Hypothalamus (tissue), 51 donors: ENCODE results near the gene PCBP3.

Experiments
- DNase-seq, 51 donors: peaks; one replicate each; lab custom pipeline; 2025; lab: John Stamatoyannopoulos, UW

PCBP3 gene

GRCh38 chr21:45747233-45747766, 103.8 kb downstream of the PCBP3 start:
- DNase-seq: no peak

- DNase-seq: peak in 4 of 51 donors; percentile 24 to 61 (median 42)
Measured at GRCh38 chr21:45747802-45748445, 104.4 kb downstream of the PCBP3 start.

GRCh38 chr21:45748593-45748992, 105.1 kb downstream of the PCBP3 start:
- peak in 1 of 51 donors; percentile 14 for DNase-seq

GRCh38 chr21:45749974-45750373, 106.4 kb downstream of the PCBP3 start:
- DNase-seq: no peak

- no peak for DNase-seq
Measured at GRCh38 chr21:45750936-45751335, 107.4 kb downstream of the PCBP3 start.

GRCh38 chr21:45753445-45753844, 109.9 kb downstream of the PCBP3 start:
- no peak for DNase-seq

GRCh38 chr21:45756029-45756428, 112.5 kb downstream of the PCBP3 start:
- no peak for DNase-seq

GRCh38 chr21:45756669-45757068, 113.1 kb downstream of the PCBP3 start:
- DNase-seq: no peak

- no peak for DNase-seq
Measured at GRCh38 chr21:45761704-45762103, 118.2 kb downstream of the PCBP3 start.

- no peak for DNase-seq
Measured at GRCh38 chr21:45763074-45763473, 119.5 kb downstream of the PCBP3 start.

- DNase-seq: no peak
Measured at GRCh38 chr21:45763506-45763905, 120.0 kb downstream of the PCBP3 start.

GRCh38 chr21:45764792-45765191, 121.3 kb downstream of the PCBP3 start:
- DNase-seq: no peak

GRCh38 chr21:45765375-45765774, 121.8 kb downstream of the PCBP3 start:
- DNase-seq: no peak

- no peak for DNase-seq
Measured at GRCh38 chr21:45766055-45766454, 122.5 kb downstream of the PCBP3 start.

GRCh38 chr21:45766501-45766900, 123.0 kb downstream of the PCBP3 start:
- no peak for DNase-seq

- no peak for DNase-seq
Measured at GRCh38 chr21:45767071-45768006, 123.8 kb downstream of the PCBP3 start.

GRCh38 chr21:45768011-45768739, 124.7 kb downstream of the PCBP3 start:
- DNase-seq: no peak

- no peak for DNase-seq
Measured at GRCh38 chr21:45768740-45769048, 125.2 kb downstream of the PCBP3 start.

- DNase-seq: no peak
Measured at GRCh38 chr21:45769294-45769693, 125.8 kb downstream of the PCBP3 start.

- no peak for DNase-seq
Measured at GRCh38 chr21:45769896-45770295, 126.4 kb downstream of the PCBP3 start.

- DNase-seq: no peak
Measured at GRCh38 chr21:45772180-45772579, 128.7 kb downstream of the PCBP3 start.
